CD14-positive monocyte (primary cell): ENCODE results near the gene PFKM. TPM values are rescaled to one million over a fixed set of nuclear protein-coding genes. Genes with fewer than 3 reads are reported as not detected.
"Not testable (repeated sequence)": the region's sequence is repeated elsewhere in the genome, so short reads cannot be mapped to it uniquely, and the experiment has no call there.

ENCODE experiments used
- DNase-seq, 3 donors: peaks; one replicate each; pipeline ENCODE4 v3.0.0-alpha.2; 2011 to 2022
- H2AFZ ChIP-seq: 2 replicates; pipeline ENCODE4 v1.6.0; 2012; ENCODE audit warnings: mild to moderate bottlenecking, low read depth, low read length, inconsistent platforms; ENCODE audit not compliant: insufficient read depth, poor library complexity, severe bottlenecking
- H3K27ac ChIP-seq, 2 donors: 1 replicate in 1 of 2; 2 replicates in 1 of 2; pipeline ENCODE4 v1.5.1; 2012 to 2013; ENCODE audit warnings: low read length in 2 of 2, control low read depth in 1 of 2, inconsistent platforms in 1 of 2, low read depth in 1 of 2, mild to moderate bottlenecking in 1 of 2
- H3K27me3 ChIP-seq, 2 donors: one replicate each; pipeline versions ENCODE4 v1.6.0 to v1.6.1; 2011 to 2013; ENCODE audit warnings: low read length in 2 of 2; ENCODE audit not compliant: control insufficient read depth in 2 of 2, insufficient read depth in 2 of 2
- H3K36me3 ChIP-seq, 2 donors: replicated peaks in 1 of 2; 1 replicate in 1 of 2; 2 replicates in 1 of 2; pipeline versions ENCODE4 v1.5.1 to v1.6.1; 2012 to 2013; ENCODE audit warnings: low read length in 2 of 2, control low read depth in 1 of 2, inconsistent platforms in 1 of 2, mild to moderate bottlenecking in 1 of 2; ENCODE audit not compliant: insufficient read depth in 2 of 2, control insufficient read depth in 1 of 2
- H3K4me1 ChIP-seq, 2 donors: 1 replicate in 1 of 2; 2 replicates in 1 of 2; pipeline versions ENCODE4 v1.5.1 to v1.6.1; 2012 to 2013; ENCODE audit warnings: low read length in 2 of 2, control low read depth in 1 of 2, inconsistent platforms in 1 of 2, mild to moderate bottlenecking in 1 of 2, moderate library complexity in 1 of 2; ENCODE audit not compliant: insufficient read depth in 2 of 2, control insufficient read depth in 1 of 2
- H3K4me2 ChIP-seq: replicated peaks from 2 replicates; pipeline ENCODE3; 2012; ENCODE audit warnings: low read length, moderate library complexity, mild to moderate bottlenecking; ENCODE audit not compliant: poor library complexity, severe bottlenecking; ENCODE audit errors: extremely low read depth
- H3K4me3 ChIP-seq, 3 experiments: fragments of 200-600 bp in 1 of 3; sonication (generic) in 1 of 3; replicated peaks in 1 of 3; 1 replicate in 2 of 3; 2 replicates in 1 of 3; pipeline ENCODE4 v1.5.1; 2011 to 2013; ENCODE audit warnings: low read length in 3 of 3, mild to moderate bottlenecking in 3 of 3, control low read depth in 2 of 3, low read depth in 2 of 3, inconsistent platforms in 1 of 3, moderate library complexity in 1 of 3
- H3K79me2 ChIP-seq: 2 replicates; pipeline ENCODE4 v1.6.0; 2012; ENCODE audit warnings: mild to moderate bottlenecking, control low read depth, inconsistent platforms, low read length, moderate library complexity; ENCODE audit not compliant: insufficient read depth
- H3K9ac ChIP-seq: 2 replicates; pipeline ENCODE4 v1.6.0; 2017; ENCODE audit warnings: low read length, mild to moderate bottlenecking; ENCODE audit not compliant: insufficient read depth, poor library complexity, severe bottlenecking
- H3K9me3 ChIP-seq, 2 donors: replicated peaks in 1 of 2; 1 replicate in 1 of 2; 2 replicates in 1 of 2; pipeline versions ENCODE4 v1.5.1 to v1.6.1; 2012 to 2013; ENCODE audit warnings: low read length in 2 of 2, control low read depth in 1 of 2; ENCODE audit not compliant: control insufficient read depth in 1 of 2, insufficient read depth in 1 of 2
- H4K20me1 ChIP-seq: 2 replicates; pipeline ENCODE4 v1.6.0; 2012; ENCODE audit warnings: mild to moderate bottlenecking, low read length, control low read depth, moderate library complexity; ENCODE audit not compliant: insufficient read depth
- H3K27ac Mint-ChIP-seq, 7 donors: one replicate each; pipeline ENCODE4 v1.8.0; 2020; ENCODE audit warnings: mild to moderate bottlenecking in 7 of 7, mixed read lengths in 7 of 7, moderate library complexity in 6 of 7, inconsistent platforms in 2 of 7
- H3K27me3 Mint-ChIP-seq, 3 donors: one replicate each; pipeline ENCODE4 v1.8.0; 2021 to 2022; ENCODE audit warnings: low read depth in 3 of 3, mild to moderate bottlenecking in 3 of 3, mixed read lengths in 3 of 3, moderate library complexity in 3 of 3, inconsistent platforms in 1 of 3
- H3K36me3 Mint-ChIP-seq, 2 donors: one replicate each; pipeline ENCODE4 v1.8.0; 2020; ENCODE audit warnings: mixed read lengths in 2 of 2, inconsistent platforms in 1 of 2, mild to moderate bottlenecking in 1 of 2
- H3K4me1 Mint-ChIP-seq: one replicate; pipeline ENCODE4 v1.8.0; 2020; ENCODE audit warnings: mild to moderate bottlenecking, mixed read lengths
- H3K4me3 Mint-ChIP-seq, 2 donors: one replicate each; pipeline ENCODE4 v1.8.0; 2020; ENCODE audit warnings: mild to moderate bottlenecking in 2 of 2, mixed read lengths in 2 of 2, moderate library complexity in 1 of 2
- H3K9me3 Mint-ChIP-seq, 7 donors: one replicate each; pipeline ENCODE4 v1.8.0; 2020 to 2022; ENCODE audit warnings: mixed read lengths in 7 of 7, mild to moderate bottlenecking in 6 of 7, moderate library complexity in 6 of 7, inconsistent platforms in 2 of 7
- CTCF ChIP-seq: fragments of 200-600 bp; IDR thresholded peaks from one replicate; pipeline ENCODE4 v1.8.0; 2022; ENCODE audit warnings: antibody characterized with exemption, mild to moderate bottlenecking
- WGBS: methylation state at CpG from one replicate; pipeline ENCODE4 v1.1.5; 2013; ENCODE audit warnings: missing lambda C conversion rate; ENCODE audit not compliant: insufficient coverage; 5-methylcytosine and 5-hydroxymethylcytosine counted together
- intact Hi-C, 2 donors: fragments of 100-400 bp; cut with micrococcal nuclease; formaldehyde crosslinking; loops; one replicate each; pipeline versions ENCODE4 v1.15.0 to v1.15.1; 2023
- polyA plus RNA-seq, 3 donors: library from polyadenylated mRNA; depleted of rRNA in 1 of 3; unstranded in 2 of 3; stranded (reverse) in 1 of 3; fragments of 300-500 nt in 2 of 3; fragments of >200 nt in 1 of 3; fragmentation: Illumina TruSeq in 2 of 3; gene quantifications; 1 replicate in 2 of 3; 2 replicates in 1 of 3; pipeline ENCODE4 v1.2.3, GENCODE V29; 2012 to 2021

The PFKM gene
- polyA plus RNA-seq, 3 donors, result 2.8 to 8.4 (median 3.0) TPM

- no peaks in the 10 kb centered on the region for H3K79me2 ChIP-seq
- no peak overlapping the region for H3K4me3 ChIP-seq
- no peaks in the 10 kb centered on the region for H4K20me1 ChIP-seq
- no peak overlapping the region for H3K27ac Mint-ChIP-seq
- peaks cover 13% of the 10 kb centered on the region in 2 donors for H3K4me1 ChIP-seq
- WGBS, result 88% methylated on average over 1 of the region's 2 CpGs
- no peaks in the 10 kb centered on the region for H3K36me3 ChIP-seq
- H3K4me3 Mint-ChIP-seq, result no peak overlapping the region
- DNase-seq, result no peak
- H3K27me3 Mint-ChIP-seq, result peaks cover 2 to 4% (median 3%) of the 10 kb centered on the region in 3 donors
- H3K9me3 Mint-ChIP-seq, result no peaks in the 10 kb centered on the region
- no peak overlapping the region for H3K9ac ChIP-seq
- TF ChIP-seq CTCF, result no peak
- no peak overlapping the region for H3K27ac ChIP-seq
- no peak overlapping the region for H3K4me2 ChIP-seq
- peaks cover 15% of the 10 kb centered on the region for H3K4me1 Mint-ChIP-seq
- intact Hi-C loops, result no loop called here
- H3K36me3 Mint-ChIP-seq, result peaks cover 0 to 8% of the 10 kb centered on the region in 2 donors
- H3K9me3 ChIP-seq, result no peaks in the 10 kb centered on the region
- H3K27me3 ChIP-seq, result peaks cover 0 to 2% of the 10 kb centered on the region in 2 donors
- no peak overlapping the region for H2AFZ ChIP-seq
Measured at GRCh38 chr12:48122065-48122834, 3.1 kb downstream of the PFKM start.

GRCh38 chr12:48123169-48123568, 4.0 kb downstream of the PFKM start:
- no peaks in the 10 kb centered on the region for H4K20me1 ChIP-seq
- no peaks in the 10 kb centered on the region for H3K79me2 ChIP-seq
- Mint-ChIP-seq H3K9me3 (no peaks in the 10 kb centered on the region), H3K36me3 (peaks cover 0 to 9% of the 10 kb centered on the region in 2 donors), H3K27me3 (peaks cover 0 to 3% (median 2%) of the 10 kb centered on the region in 3 donors), H3K27ac (no peak overlapping the region), H3K4me1 (peaks cover 15% of the 10 kb centered on the region), H3K4me3 (no peak overlapping the region)
- DNase-seq, result no peak
- H3K27me3 ChIP-seq, result peaks cover 0 to 2% of the 10 kb centered on the region in 2 donors
- H3K4me1 ChIP-seq, result peaks cover 13% of the 10 kb centered on the region in 2 donors
- no peaks in the 10 kb centered on the region for H3K9me3 ChIP-seq
- H3K9ac ChIP-seq, result no peak overlapping the region
- intact Hi-C loops, result no loop called here
- H3K4me2 ChIP-seq, result no peak overlapping the region
- no peak for TF ChIP-seq CTCF
- no peak overlapping the region for H2AFZ ChIP-seq
- no CpG with 5 or more reads among the region's 4 CpGs for WGBS
- no peak overlapping the region for H3K4me3 ChIP-seq
- no peak overlapping the region for H3K27ac ChIP-seq
- H3K36me3 ChIP-seq, result no peaks in the 10 kb centered on the region

GRCh38 chr12:48125542-48125941, 6.4 kb downstream of the PFKM start:
- H3K4me1 Mint-ChIP-seq, H4K20me1 ChIP-seq, H3K79me2 ChIP-seq, H3K27me3 ChIP-seq, H3K36me3 Mint-ChIP-seq, H3K4me3 ChIP-seq, DNase-seq, H3K36me3 ChIP-seq, H3K4me1 ChIP-seq, H3K9me3 Mint-ChIP-seq, H3K4me2 ChIP-seq, H2AFZ ChIP-seq, H3K27me3 Mint-ChIP-seq, intact Hi-C loops, H3K4me3 Mint-ChIP-seq, H3K27ac ChIP-seq, H3K9ac ChIP-seq, H3K27ac Mint-ChIP-seq, H3K9me3 ChIP-seq: not testable (repeated sequence)
- no CpG with 5 or more reads among the region's 5 CpGs for WGBS
